Mucosa of descending colon (tissue), 3 donors: ENCODE results near the gene HES3. TPM values are rescaled to one million over a fixed set of nuclear protein-coding genes. Genes with fewer than 3 reads are reported as not detected.

Experiments used
- ATAC-seq: fragments of 200-7000 bp; cut with Tn5 transposase; one replicate; pipeline ENCODE4 v1.9.1; 2020; ENCODE audit warnings: mild to moderate bottlenecking, moderate library complexity
- DNase-seq, 3 donors: peaks; one replicate each; pipeline ENCODE4 v3.0.0-alpha.2; 2020
- H3K36me3 ChIP-seq: fragments of 200-600 bp; one replicate; pipeline ENCODE4 v1.8.0; 2021; ENCODE audit warnings: low read depth, mild to moderate bottlenecking
- H3K4me1 ChIP-seq: fragments of 200-600 bp; one replicate; pipeline ENCODE4 v1.8.0; 2021; ENCODE audit warnings: low read depth, mild to moderate bottlenecking
- H3K4me3 ChIP-seq: fragments of 200-600 bp; one replicate; pipeline ENCODE4 v1.8.0; 2021; ENCODE audit warnings: mild to moderate bottlenecking
- H3K9me3 ChIP-seq: fragments of 200-600 bp; one replicate; pipeline ENCODE4 v1.8.0; 2021; ENCODE audit warnings: mild to moderate bottlenecking
- intact Hi-C, 2 donors: fragments of 100-400 bp; cut with DNase I in 1 of 2; cut with micrococcal nuclease in 1 of 2; formaldehyde crosslinking; loops; one replicate each; pipeline versions ENCODE4 v1.11.0 to v1.11.1; 2022; cut with DNase I, micrococcal nuclease
- total RNA-seq, 3 donors: library from RNA; stranded (reverse); fragmentation: NEBNext Ultra II Directional in 2 of 3; extraction: Animal tissue kit (Norgen Biotek cat#: 25700) in 2 of 3; gene quantifications; one replicate each; pipeline versions ENCODE4 v1.2.1 to v1.2.4, GENCODE V29; 2021 to 2023
- TF ChIP-seq, protein P1 (sequence below): fragments of 200-600 bp; IDR thresholded peaks from one replicate; pipeline ENCODE4 v1.8.0; 2022; ENCODE audit warnings: antibody characterized with exemption, mild to moderate bottlenecking
- donor health status: DM: no; HTN: no; CAD: no; lungs with moderate emphysema.
- donor health status: DM: no; HTN: no; CAD: no.
- donor health status: DM: no; HTN: yes; CAD: no.

The HES3 gene
- total RNA-seq, 3 donors from 2014 or later = not detected

- DNase-seq (peak; percentile 82 to 86 (median 85)), ATAC-seq (peak; percentile 79)
- TF ChIP-seq, protein P1, sequence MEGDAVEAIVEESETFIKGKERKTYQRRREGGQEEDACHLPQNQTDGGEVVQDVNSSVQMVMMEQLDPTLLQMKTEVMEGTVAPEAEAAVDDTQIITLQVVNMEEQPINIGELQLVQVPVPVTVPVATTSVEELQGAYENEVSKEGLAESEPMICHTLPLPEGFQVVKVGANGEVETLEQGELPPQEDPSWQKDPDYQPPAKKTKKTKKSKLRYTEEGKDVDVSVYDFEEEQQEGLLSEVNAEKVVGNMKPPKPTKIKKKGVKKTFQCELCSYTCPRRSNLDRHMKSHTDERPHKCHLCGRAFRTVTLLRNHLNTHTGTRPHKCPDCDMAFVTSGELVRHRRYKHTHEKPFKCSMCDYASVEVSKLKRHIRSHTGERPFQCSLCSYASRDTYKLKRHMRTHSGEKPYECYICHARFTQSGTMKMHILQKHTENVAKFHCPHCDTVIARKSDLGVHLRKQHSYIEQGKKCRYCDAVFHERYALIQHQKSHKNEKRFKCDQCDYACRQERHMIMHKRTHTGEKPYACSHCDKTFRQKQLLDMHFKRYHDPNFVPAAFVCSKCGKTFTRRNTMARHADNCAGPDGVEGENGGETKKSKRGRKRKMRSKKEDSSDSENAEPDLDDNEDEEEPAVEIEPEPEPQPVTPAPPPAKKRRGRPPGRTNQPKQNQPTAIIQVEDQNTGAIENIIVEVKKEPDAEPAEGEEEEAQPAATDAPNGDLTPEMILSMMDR = no peak
- Histone ChIP-seq H3K4me3 (no peak overlapping the region), H3K36me3 (no peaks in the 10 kb centered on the region), H3K9me3 (no peaks in the 10 kb centered on the region), H3K4me1 (peaks cover 33% of the 10 kb centered on the region)
- intact Hi-C loops = no loop called here
Observed at GRCh38 chr1:6269720-6270400, 25.9 kb downstream of the HES3 start.

DNA sequence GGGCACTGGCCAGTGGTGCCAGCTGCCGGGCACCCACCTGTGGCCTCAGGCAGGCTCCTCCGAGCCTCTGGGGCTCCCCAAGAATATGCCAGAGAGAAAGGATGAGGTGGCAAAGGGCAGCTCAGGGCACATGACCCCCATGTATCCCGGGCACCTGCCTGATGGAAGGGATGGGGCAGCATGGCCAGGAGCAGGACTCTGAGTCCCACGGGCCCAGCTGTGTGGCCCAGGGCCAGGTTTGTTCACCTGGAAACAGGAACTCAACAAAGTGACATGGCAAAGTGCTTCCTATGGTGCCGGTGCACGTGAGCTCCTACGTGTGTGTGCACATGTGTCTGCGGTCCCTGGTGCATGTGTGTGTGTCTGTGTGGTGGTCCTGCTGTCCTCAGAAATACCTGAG is 26.4 kb downstream of the HES3 start:
- ATAC-seq (peak; percentile 67), DNase-seq (peak in 2 of 3 donors; percentile 70 to 74)
- H3K4me3 ChIP-seq = no peak overlapping the region
- H3K9me3 ChIP-seq = no peaks in the 10 kb centered on the region
- TF ChIP-seq, protein P1 = no peak
- peaks cover 33% of the 10 kb centered on the region for H3K4me1 ChIP-seq
- intact Hi-C loops = no loop called here
- no peaks in the 10 kb centered on the region for H3K36me3 ChIP-seq

DNA sequence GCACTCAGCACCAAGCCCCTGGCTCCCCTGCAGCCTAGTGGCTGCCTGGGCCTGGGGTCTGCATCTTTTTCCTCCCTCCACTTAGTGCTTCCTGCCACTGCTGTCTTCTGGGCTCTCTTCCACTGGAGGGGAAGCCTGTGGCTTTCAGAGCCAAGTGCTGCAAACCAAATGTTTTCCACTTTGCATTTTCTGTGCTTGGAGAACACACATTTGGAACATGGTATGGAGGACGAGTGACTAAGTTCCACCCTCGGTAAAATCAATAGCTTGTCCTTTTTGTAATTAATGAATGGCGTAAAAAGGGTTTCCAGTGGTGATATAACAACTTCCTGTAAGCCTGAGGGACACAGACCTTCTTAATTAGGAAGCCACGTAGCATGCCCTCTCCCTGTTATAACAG is 27.0 kb downstream of the HES3 start:
- TF ChIP-seq, protein P1 = no peak
- Histone ChIP-seq H3K4me3 (no peak overlapping the region), H3K9me3 (no peaks in the 10 kb centered on the region), H3K36me3 (no peaks in the 10 kb centered on the region), H3K4me1 (peaks cover 36% of the 10 kb centered on the region)
- ATAC-seq (no peak), DNase-seq (no peak)
- intact Hi-C loops = no loop called here

DNA sequence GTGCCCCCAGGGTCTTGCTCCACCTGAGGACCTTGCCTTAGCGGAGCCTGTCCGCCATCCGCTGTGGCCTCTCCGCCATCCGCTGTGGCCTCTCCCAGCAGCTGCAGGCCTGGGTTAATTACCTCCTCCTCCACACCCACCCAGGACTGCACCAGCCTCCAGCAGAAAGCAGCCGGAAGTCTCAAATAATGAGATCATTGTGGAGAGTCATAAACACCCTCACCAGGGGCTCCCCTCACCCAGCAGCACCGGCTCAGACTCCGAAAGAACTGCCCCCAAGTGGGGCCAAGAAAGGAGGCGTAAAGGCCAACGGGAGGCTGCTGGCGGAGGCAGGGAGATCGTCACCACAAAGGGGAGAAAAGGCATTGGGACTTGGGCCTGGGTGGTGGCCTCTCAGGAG is 27.6 kb downstream of the HES3 start:
- peaks cover 41% of the 10 kb centered on the region for H3K4me1 ChIP-seq
- intact Hi-C loops = no loop called here
- no peaks in the 10 kb centered on the region for H3K36me3 ChIP-seq
- H3K9me3 ChIP-seq = no peaks in the 10 kb centered on the region
- no peak overlapping the region for H3K4me3 ChIP-seq
- DNase-seq = peak in 2 of 3 donors; percentile 55 to 71
- TF ChIP-seq, protein P1 = no peak
- ATAC-seq = peak; percentile 63

DNA sequence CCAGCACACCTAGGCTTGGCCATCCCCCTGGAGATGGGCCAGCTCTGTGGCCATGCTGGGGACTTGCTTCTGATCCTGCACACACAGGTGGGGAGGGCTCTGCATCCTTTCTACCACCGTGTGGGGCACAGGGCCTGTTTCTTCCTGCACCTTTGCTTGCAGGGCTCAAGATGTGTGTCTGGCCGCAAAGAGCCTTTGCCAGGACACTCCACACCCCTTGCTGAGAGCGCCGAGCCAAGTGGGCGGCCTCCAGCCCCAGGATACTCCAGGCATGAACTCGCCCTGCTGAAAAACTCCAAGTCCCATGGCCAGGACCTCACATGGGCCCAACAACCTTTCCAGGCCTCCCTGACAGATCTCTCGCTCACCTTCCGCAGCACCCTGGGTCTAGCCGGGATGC is 28.5 kb downstream of the HES3 start:
- Histone ChIP-seq H3K9me3 (no peaks in the 10 kb centered on the region), H3K4me3 (no peak overlapping the region), H3K36me3 (no peaks in the 10 kb centered on the region), H3K4me1 (peaks cover 45% of the 10 kb centered on the region)
- intact Hi-C loops = no loop called here
- TF ChIP-seq, protein P1 = no peak
- DNase-seq = no peak
- no peak for ATAC-seq
